GM10266 (cell line): ENCODE measurements around the gene SLC35D2.
"Not testable (repeated sequence)": the region's sequence is repeated elsewhere in the genome, so short reads cannot be mapped to it uniquely, and the experiment has no call there.

Experiments
- DNase-seq: peaks from one replicate; pipeline ENCODE4 v3.0.0; 2012; ENCODE audit errors: extremely low spot score
- TF ChIP-seq, protein P1 (sequence below): IDR thresholded peaks from 2 replicates; pipeline ENCODE4 v1.5.1; 2012; ENCODE audit warnings: mild to moderate bottlenecking, low read depth; ENCODE audit not compliant: control insufficient read depth, insufficient read depth; ENCODE audit errors: missing control alignments

The SLC35D2 gene

DNA sequence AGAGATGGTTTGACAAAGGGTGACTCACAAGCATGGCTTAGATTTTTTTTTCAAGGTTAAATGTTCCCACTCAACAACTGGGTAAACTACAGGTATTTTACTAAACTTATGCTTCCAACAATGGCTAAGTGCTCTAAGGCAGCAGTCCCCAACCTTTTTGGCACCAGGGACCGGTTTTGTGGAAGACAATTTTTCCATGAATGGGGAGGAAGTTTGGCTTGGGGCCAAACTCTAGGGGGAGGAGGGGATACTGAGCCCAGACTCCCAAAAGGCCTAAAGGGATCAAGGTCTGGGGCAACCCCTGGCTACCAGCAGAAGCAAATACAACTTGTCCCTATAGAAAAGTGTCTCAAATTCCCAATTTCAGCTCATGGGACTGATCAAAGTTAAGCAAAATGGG is 49.6 kb downstream of the SLC35D2 start:
- no peak for DNase-seq
- TF ChIP-seq, protein P1, sequence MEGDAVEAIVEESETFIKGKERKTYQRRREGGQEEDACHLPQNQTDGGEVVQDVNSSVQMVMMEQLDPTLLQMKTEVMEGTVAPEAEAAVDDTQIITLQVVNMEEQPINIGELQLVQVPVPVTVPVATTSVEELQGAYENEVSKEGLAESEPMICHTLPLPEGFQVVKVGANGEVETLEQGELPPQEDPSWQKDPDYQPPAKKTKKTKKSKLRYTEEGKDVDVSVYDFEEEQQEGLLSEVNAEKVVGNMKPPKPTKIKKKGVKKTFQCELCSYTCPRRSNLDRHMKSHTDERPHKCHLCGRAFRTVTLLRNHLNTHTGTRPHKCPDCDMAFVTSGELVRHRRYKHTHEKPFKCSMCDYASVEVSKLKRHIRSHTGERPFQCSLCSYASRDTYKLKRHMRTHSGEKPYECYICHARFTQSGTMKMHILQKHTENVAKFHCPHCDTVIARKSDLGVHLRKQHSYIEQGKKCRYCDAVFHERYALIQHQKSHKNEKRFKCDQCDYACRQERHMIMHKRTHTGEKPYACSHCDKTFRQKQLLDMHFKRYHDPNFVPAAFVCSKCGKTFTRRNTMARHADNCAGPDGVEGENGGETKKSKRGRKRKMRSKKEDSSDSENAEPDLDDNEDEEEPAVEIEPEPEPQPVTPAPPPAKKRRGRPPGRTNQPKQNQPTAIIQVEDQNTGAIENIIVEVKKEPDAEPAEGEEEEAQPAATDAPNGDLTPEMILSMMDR, result no peak

GRCh38 chr9:96331236-96331947 is 52.1 kb downstream of the SLC35D2 start:
- no peak for DNase-seq

GRCh38 chr9:96327694-96328352 is 55.7 kb downstream of the SLC35D2 start:
- peak; percentile 51 for DNase-seq
- TF ChIP-seq, protein P1, result peak; percentile 72

More at GRCh38 chr9:96331236-96331947, 52.1 kb downstream of the SLC35D2 start:
- TF ChIP-seq, protein P1, result no peak

GRCh38 chr9:96323169-96323568 is 60.3 kb downstream of the SLC35D2 start:
- TF ChIP-seq, protein P1, result no peak
- DNase-seq, result no peak

DNA sequence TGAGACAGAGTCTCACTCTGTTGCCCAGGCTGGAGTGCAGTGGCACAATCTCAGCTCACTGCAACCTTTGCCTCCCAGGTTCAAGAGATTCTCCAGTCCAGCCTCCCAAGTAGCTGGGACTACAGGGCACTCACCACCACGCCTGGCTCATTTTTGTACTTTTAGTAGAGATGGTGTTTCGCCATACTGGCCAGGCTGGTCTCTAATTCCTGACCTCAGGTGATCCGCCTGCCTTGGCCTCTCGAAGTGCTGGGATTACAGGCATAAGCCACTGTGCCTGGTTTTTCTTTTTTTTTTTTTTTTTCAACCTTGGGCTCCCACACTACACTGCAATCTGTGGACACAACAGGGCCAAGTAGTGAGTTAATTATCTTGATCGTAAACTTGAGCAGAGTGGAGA is 60.8 kb downstream of the SLC35D2 start:
- DNase-seq, result not testable (repeated sequence)

DNA sequence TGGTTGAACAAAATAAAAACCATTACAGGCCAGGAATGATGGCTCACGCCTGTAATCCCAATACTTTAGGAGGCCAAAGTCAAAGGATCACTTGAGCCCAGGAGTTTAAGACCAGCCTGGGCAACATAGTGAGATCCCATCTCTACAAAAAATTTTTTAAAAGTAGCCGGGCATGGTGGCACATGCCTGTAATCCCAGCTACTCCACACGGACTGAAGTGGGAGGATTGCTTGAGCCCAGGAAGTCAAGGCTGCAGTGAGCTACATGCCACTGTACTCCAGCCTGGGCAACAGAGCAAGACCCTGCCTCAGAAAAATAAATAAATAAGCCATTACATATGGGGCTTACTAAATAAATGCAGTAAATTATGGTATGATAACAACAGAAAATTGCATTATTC is 61.3 kb downstream of the SLC35D2 start:
- not testable (repeated sequence) for DNase-seq

DNA sequence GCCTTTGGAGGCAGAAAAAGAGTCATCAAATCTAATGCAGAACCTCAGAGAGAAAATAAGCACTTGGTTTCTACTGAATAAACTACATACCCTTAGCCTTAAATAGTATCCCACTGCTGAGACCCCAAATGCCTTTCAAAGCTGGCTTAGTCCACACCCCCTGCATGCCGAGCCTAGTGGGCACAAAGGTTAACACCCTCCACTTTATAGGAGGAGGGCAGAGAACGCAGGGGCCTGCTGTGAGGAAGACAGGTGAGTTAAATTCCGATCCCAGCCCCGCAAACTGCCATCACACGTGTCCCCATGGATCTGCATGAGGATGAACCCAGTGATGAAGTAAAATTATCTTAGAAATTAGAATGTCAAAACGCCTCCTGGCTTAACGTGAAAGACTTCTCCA is 62.0 kb downstream of the SLC35D2 start:
- no peak for DNase-seq
- TF ChIP-seq, protein P1, result no peak

DNA sequence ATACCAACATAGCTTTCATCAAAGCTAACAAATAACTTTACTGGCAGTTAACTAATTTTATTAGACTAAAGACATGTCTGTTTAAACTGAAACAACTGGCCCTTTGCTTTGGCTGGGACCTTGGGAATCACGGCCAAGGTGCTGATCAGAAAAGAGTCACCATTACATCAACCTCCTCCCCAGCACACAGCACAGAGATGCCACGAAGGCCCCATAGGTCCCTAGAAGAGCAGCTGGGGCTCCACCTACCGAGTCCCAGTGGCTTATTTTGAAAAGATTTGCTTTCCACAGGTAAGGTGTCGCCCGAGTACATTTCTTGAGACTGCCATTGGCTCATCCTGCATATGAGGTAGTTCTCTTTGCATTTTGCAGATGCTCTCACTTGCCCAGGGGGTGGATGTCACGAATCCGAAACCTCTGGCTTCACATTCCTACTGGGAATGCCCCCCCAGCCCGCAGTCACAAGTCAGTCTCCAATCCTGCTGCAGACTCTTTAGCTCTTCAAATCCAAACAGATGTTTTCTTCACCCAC is 62.7 kb downstream of the SLC35D2 start:
- TF ChIP-seq, protein P1, result no peak
- DNase-seq, result no peak
